K562 (cell line): Measurements from ENCODE around the gene MBIP. TPM values are rescaled to one million over a fixed set of nuclear protein-coding genes. Genes with fewer than 3 reads are reported as not detected.

Experiments
- ATAC-seq: fragments of 200-7000 bp; cut with Tn5 transposase; 3 replicates; pipeline ENCODE4 v1.9.1; 2020; ENCODE audit warnings: moderate library complexity
- BruUV-seq: library from RNA; stranded (reverse); fragments of 400-500 nt; replicated peaks from 2 replicates; lab custom pipeline; 2021; lab: Mats Ljungman, UMichigan
- CTCF ChIA-PET: fragments of 300-600 bp; formaldehyde crosslinking; extraction: SDS; loops from one replicate; lab custom pipeline; 2021; ENCODE audit warnings: low intra/inter-chr PET ratio; lab: Yijun Ruan, JAX
- POLR2A ChIA-PET: fragments of 300-600, 350-650 bp; sonication (Branson Sonifier 250); formaldehyde crosslinking; extraction: SDS; loops from one replicate; lab custom pipeline; 2021; ENCODE audit warnings: antibody characterized with exemption, inconsistent platforms; lab: Yijun Ruan, JAX
- DNase-seq, 4 experiments: peaks; one replicate each; pipeline versions ENCODE4 v3.0.0 to v3.0.0-alpha.2; 2011 to 2018; ENCODE audit warnings: low spot score in 3 of 4, mixed read lengths in 3 of 4; ENCODE audit errors: extremely low read depth in 1 of 4
- FAIRE-seq: peaks from 2 replicates; lab custom pipeline; 2011; peaks lifted over from hg19 to GRCh38; lab: Jason Lieb, UNC
- H2AFZ ChIP-seq: 2 replicates; pipeline ENCODE4 v1.6.0; 2011; ENCODE audit warnings: low read depth, low read length, control low read depth, inconsistent platforms
- H3K27ac ChIP-seq: fragments of 200-600 bp; 3 replicates; pipeline ENCODE4 v1.8.0; 2011; ENCODE audit warnings: low read depth, mild to moderate bottlenecking, control low read depth, inconsistent platforms, low read length, moderate library complexity, mixed read lengths; ENCODE audit errors: extremely low read depth
- H3K27me3 ChIP-seq, 2 experiments: fragments of 300-600 bp in 1 of 2; 2 replicates in 1 of 2; 3 replicates in 1 of 2; pipeline versions ENCODE4 v1.6.0 to v1.8.0; 2011; ENCODE audit warnings: inconsistent platforms in 2 of 2, low read length in 2 of 2, mild to moderate bottlenecking in 1 of 2, mixed read lengths in 1 of 2, moderate library complexity in 1 of 2; ENCODE audit not compliant: control insufficient read depth in 2 of 2, insufficient read depth in 2 of 2
- H3K36me3 ChIP-seq: fragments of 300-600 bp; 3 replicates; pipeline ENCODE4 v1.8.0; 2011; ENCODE audit warnings: mild to moderate bottlenecking, low read length, inconsistent platforms; ENCODE audit not compliant: control insufficient read depth, insufficient read depth
- H3K4me1 ChIP-seq, 2 experiments: fragments of 200-600 bp in 1 of 2; replicated peaks in 1 of 2; 2 replicates in 1 of 2; 3 replicates in 1 of 2; pipeline versions ENCODE4 v1.5.1 to v1.8.0; 2011; ENCODE audit warnings: inconsistent platforms in 2 of 2, low read length in 2 of 2, mild to moderate bottlenecking in 1 of 2, mixed read lengths in 1 of 2, moderate library complexity in 1 of 2; ENCODE audit not compliant: control insufficient read depth in 2 of 2, insufficient read depth in 2 of 2
- H3K4me2 ChIP-seq: 2 replicates; pipeline ENCODE4 v1.6.1; 2011; ENCODE audit warnings: low read length, control low read depth, inconsistent platforms, mixed read lengths; ENCODE audit not compliant: insufficient read depth
- H3K4me3 ChIP-seq: fragments of 200-600 bp; sonication (generic), shearing (Covaris generic); 2 replicates; pipeline ENCODE4 v1.5.1; 2016; ENCODE audit warnings: control low read depth, inconsistent platforms
- H3K79me2 ChIP-seq: fragments of 200-600 bp; 3 replicates; pipeline ENCODE4 v1.8.0; 2011; ENCODE audit warnings: low read length, inconsistent platforms; ENCODE audit not compliant: control insufficient read depth, insufficient read depth
- H3K9ac ChIP-seq, 2 experiments: 2 replicates each; pipeline versions ENCODE4 v1.6.0 to v1.6.1; 2011; ENCODE audit warnings: low read depth in 2 of 2, low read length in 2 of 2, control low read depth in 1 of 2, inconsistent platforms in 1 of 2, mild to moderate bottlenecking in 1 of 2, mixed read lengths in 1 of 2; ENCODE audit not compliant: insufficient read depth in 1 of 2
- H3K9me1 ChIP-seq: one replicate; pipeline ENCODE4 v1.6.0; 2011; ENCODE audit warnings: inconsistent platforms, mild to moderate bottlenecking, low read length, moderate library complexity; ENCODE audit not compliant: control insufficient read depth, insufficient read depth
- H3K9me3 ChIP-seq: replicated peaks from 2 replicates; pipeline ENCODE4 v1.5.1; 2011; ENCODE audit warnings: low read depth, low read length, inconsistent platforms; ENCODE audit not compliant: control insufficient read depth, insufficient read depth
- H4K20me1 ChIP-seq: replicated peaks from 2 replicates; pipeline ENCODE4 v1.6.1; 2011; ENCODE audit warnings: low read length, inconsistent platforms, mixed read lengths; ENCODE audit not compliant: control insufficient read depth, insufficient read depth
- ARNT ChIP-seq, 2 experiments: fragments of 450-650 bp; IDR thresholded peaks; 2 replicates each; pipeline ENCODE4 v1.6.1; 2016; ENCODE audit warnings: mild to moderate bottlenecking in 1 of 2
- ATF1 ChIP-seq, 2 experiments: fragments of 450-650 bp in 1 of 2; IDR thresholded peaks; 2 replicates each; pipeline ENCODE4 v1.6.1; 2016; ENCODE audit warnings: missing compliant biosample characterization in 1 of 2, missing genetic modification characterization in 1 of 2
- ATF3 ChIP-seq, 2 experiments: fragments of 450-650 bp in 1 of 2; sonication (generic) in 1 of 2; formaldehyde crosslinking in 1 of 2; IDR thresholded peaks in 1 of 2; conservative IDR thresholded peaks in 1 of 2; 2 replicates each; pipeline versions ENCODE4 v1.6.1 to v1.8.1; 2016 to 2023; ENCODE audit warnings: mild to moderate bottlenecking in 2 of 2, moderate library complexity in 2 of 2, inconsistent platforms in 1 of 2, missing genetic modification reagents in 1 of 2
- C11orf30 ChIP-seq: fragments of 450-650 bp; IDR thresholded peaks from 2 replicates; pipeline ENCODE4 v1.6.1; 2016; ENCODE audit warnings: low read depth, mild to moderate bottlenecking
- CHCHD3 ChIP-seq: fragments of 250-450 bp; sonication (Bioruptor Pico); IDR thresholded peaks from 2 replicates; pipeline ENCODE4 v2.1.2; 2022; ENCODE audit warnings: mild to moderate bottlenecking
- CSDE1 ChIP-seq, 2 experiments: fragments of 450-650 bp; IDR thresholded peaks; 2 replicates each; pipeline ENCODE4 v1.6.1; 2016; ENCODE audit warnings: mild to moderate bottlenecking in 1 of 2
- MAFG ChIP-seq: fragments of 450-650 bp; conservative IDR thresholded peaks from 2 replicates; pipeline ENCODE4 v1.6.1; 2016; ENCODE audit warnings: missing genetic modification characterization, missing compliant biosample characterization
- MXD1 ChIP-seq: fragments of 250-450 bp; sonication (Bioruptor Pico); IDR thresholded peaks from 2 replicates; pipeline ENCODE4 v1.8.0; 2021; ENCODE audit warnings: borderline replicate concordance, mild to moderate bottlenecking, moderate library complexity; ENCODE audit not compliant: poor library complexity, severe bottlenecking
- OTX1 ChIP-seq: fragments of 450-650 bp; formaldehyde crosslinking; IDR thresholded peaks from 2 replicates; pipeline ENCODE4 v1.4.0; 2022; ENCODE audit warnings: mild to moderate bottlenecking
- RB1 ChIP-seq: fragments of 450-650 bp; IDR thresholded peaks from 2 replicates; pipeline ENCODE4 v1.6.1; 2017; ENCODE audit warnings: low read depth, mild to moderate bottlenecking
- SAP30 ChIP-seq: fragments of 200-600 bp; sonication (generic); IDR thresholded peaks from 2 replicates; pipeline ENCODE4 v1.6.1; 2012; ENCODE audit warnings: borderline replicate concordance, low read depth, mild to moderate bottlenecking, moderate library complexity, low read length, control low read depth, inconsistent platforms; ENCODE audit not compliant: insufficient read depth, poor library complexity, severe bottlenecking
- TBP ChIP-seq: optimal IDR thresholded peaks from 2 replicates; pipeline ENCODE3; 2011; ENCODE audit warnings: low read depth, low read length, improper control_type of control experiment
- TEAD1 ChIP-seq, 2 experiments: fragments of 450-650 bp in 1 of 2; sonication (generic) in 1 of 2; formaldehyde crosslinking; IDR thresholded peaks; 2 replicates each; pipeline versions ENCODE4 v1.4.0 to v1.8.0; 2020 to 2022; ENCODE audit warnings: mild to moderate bottlenecking in 2 of 2, missing genetic modification reagents in 1 of 2
- ZC3H4 ChIP-seq: sonication (generic); formaldehyde crosslinking; IDR thresholded peaks from 2 replicates; pipeline ENCODE4 v1.9.0; 2021; ENCODE audit warnings: missing genetic modification reagents, borderline replicate concordance
- ZNF174 ChIP-seq: fragments of 250-450 bp; sonication (Bioruptor Pico); IDR thresholded peaks from 2 replicates; pipeline ENCODE4 v1.4.0; 2020; ENCODE audit warnings: mild to moderate bottlenecking
- ZNF644 ChIP-seq: fragments of 200-800 bp; sonication (Bioruptor generic); IDR thresholded peaks from 2 replicates; pipeline ENCODE4 v1.6.1; 2016; ENCODE audit warnings: low read depth, missing genetic modification characterization, missing compliant biosample characterization
- ZNF717 ChIP-seq: fragments of 250-450 bp; sonication (Bioruptor Pico); IDR thresholded peaks from 2 replicates; pipeline ENCODE4 v1.5.0; 2021
- WGBS: fragments of 100-300 bp; shearing (Covaris generic); methylation state at CpG from one replicate; pipeline ENCODE4 v1.1.6; 2016; ENCODE audit warnings: low coverage, mixed read lengths; ENCODE audit not compliant: insufficient coverage; ENCODE audit errors: missing lambda C conversion rate; 5-methylcytosine and 5-hydroxymethylcytosine counted together
- in situ Hi-C: fragments of 300-500 bp; cut with MboI; formaldehyde crosslinking; loops from 4 replicates; pipeline ENCODE4 v1.15.0; 2018; ENCODE audit warnings: inconsistent platforms, mixed read lengths
- intact Hi-C: fragments of 100-400 bp; cut with micrococcal nuclease; formaldehyde crosslinking; loops from 2 replicates; pipeline ENCODE4 v1.14.2; 2022
- polyA plus RNA-seq, 8 experiments: library from polyadenylated mRNA; depleted of rRNA in 4 of 8; stranded (reverse) in 5 of 8; unstranded in 3 of 8; fragments of >200 nt; fragmentation: Nextera tagmentation in 2 of 8; fragmentation: Illumina TruSeq in 1 of 8; extraction: Ambion mirVana in 2 of 8; extraction: Trizol in 1 of 8; gene quantifications; 2 replicates each; pipeline versions ENCODE4 v1.2.1 to v1.2.3, GENCODE V29; 2011 to 2014; ENCODE audit warnings: inconsistent platforms in 1 of 8, missing spikeins in 1 of 8
- total RNA-seq, 7 experiments: library from RNA; depleted of rRNA in 6 of 7; stranded (reverse); fragments of >200 nt in 6 of 7; fragmentation: Illumina TruSeq in 2 of 7; extraction: Trizol in 2 of 7; gene quantifications; 2 replicates each; pipeline versions ENCODE4 v1.2.1 to v1.2.3, GENCODE V29; 2011 to 2021; ENCODE audit warnings: low replicate concordance in 1 of 7

The MBIP gene
- total and polyA plus RNA-seq, 9 of the 15 experiments (the other 6 are each of a cell fraction or from before 2014, with no cell fraction given): 8.4 to 31.1 (median 19.4) TPM

- TF ChIP-seq TBP: peak; percentile 70
- no peak for TF ChIP-seq ARNT (IDR thresholded peaks at IDR 0.05)
- TF ChIP-seq TEAD1 (CRISPR knock-in tag; IDR thresholded peaks at IDR 0.05): peak in 1 of 2 experiments; percentile 15; a peak in 1 of 4 replicates
- no peak for TF ChIP-seq ZNF644 (tag)
These were observed at the start of gene MBIP (continued) for GRCh38 chr14:36320200-36320896.

- Histone ChIP-seq H3K4me1 (no peaks in the 10 kb centered on the region; a peak in 1 of 5 replicates), H3K4me3 (no peak overlapping the region), H3K27me3 (no peaks in the 10 kb centered on the region), H3K27ac (no peak overlapping the region), H3K9ac (no peak overlapping the region), H2AFZ (no peak overlapping the region), H3K9me1 (no peaks in the 10 kb centered on the region), H3K36me3 (no peaks in the 10 kb centered on the region), H4K20me1 (no peaks in the 10 kb centered on the region), H3K79me2 (no peaks in the 10 kb centered on the region), H3K9me3 (no peaks in the 10 kb centered on the region), H3K4me2 (no peak overlapping the region)
- BruUV-seq: no TSS peak
- intact Hi-C loops (no loop called here), in situ Hi-C loops (no loop called here)
- no peak for DNase-seq
- FAIRE-seq: no peak
- ChIA-PET CTCF (no interaction called here), POLR2A (no interaction called here)
- TF ChIP-seq ATF1 (CRISPR knock-in tag; IDR thresholded peaks at IDR 0.05): no peak
- TF ChIP-seq ATF1 (tag; IDR thresholded peaks at IDR 0.05): no peak
- TF ChIP-seq CSDE1 (IDR thresholded peaks at IDR 0.05): no peak
- TF ChIP-seq OTX1 (CRISPR knock-in tag): no peak
- no peak for TF ChIP-seq RB1
- no peak for TF ChIP-seq ATF3 (IDR thresholded peaks at IDR 0.05)
- TF ChIP-seq ATF3 (CRISPR knock-in tag; conservative IDR thresholded peaks at IDR 0.05): no peak
- no peak for TF ChIP-seq ZC3H4 (CRISPR knock-in tag)
- TF ChIP-seq MXD1 (CRISPR knock-in tag): no peak
- no peak for TF ChIP-seq CHCHD3 (CRISPR knock-in tag)
- TF ChIP-seq ZNF717 (CRISPR knock-in tag): no peak
- TF ChIP-seq ZNF174: no peak
- TF ChIP-seq SAP30: no peak
- no peak for TF ChIP-seq MAFG (tag)
- no peak for TF ChIP-seq C11orf30
- no peak for TF ChIP-seq ZNF644 (tag)
- ATAC-seq: no peak
- 1% methylated on average over 6 of the region's 6 CpGs for WGBS
These were observed 47.7 kb upstream of the MBIP start for GRCh38 chr14:36367985-36368774.
